ENCODE results near the gene MAST4. TPM values are rescaled to one million over a fixed set of nuclear protein-coding genes. Genes with fewer than 3 reads are reported as not detected.

The MAST4 gene
- total and polyA plus RNA-seq, 2 donors (not counting 1 experiment from before 2014, with no cell fraction given): 2.5 to 57.1 TPM

GRCh38 chr5:66830636-66831035 is 234.4 kb downstream of the MAST4 start:
- intact Hi-C loops (cut with micrococcal nuclease): no loop called here
- no peaks in the 10 kb centered on the region for H3K36me3 ChIP-seq (replicated peaks in 1 of 2; ENCODE audit: control extremely low read depth in 1 of 2, control insufficient read depth in 1 of 2, extremely low read depth in 1 of 2, insufficient read depth in 2 of 2, low read length in 1 of 2)
- no CpG with 5 or more reads among the region's 1 CpG for WGBS (ENCODE audit: insufficient coverage)
- ChIA-PET POLR2A (no interaction called here), CTCF (interaction anchor here (1.2 to 5.7 kb wide), 4 partner anchors 10 to 524 kb away, joined by 5 to 28 read pairs (median 16); no protein-coding TSS in a partner anchor)
- Mint-ChIP-seq H3K9me3 (ENCODE audit: insufficient read depth) (no peaks in the 10 kb centered on the region), H3K27me3 (peaks cover 32% of the 10 kb centered on the region), H3K4me3 (no peak overlapping the region), H3K4me1 (peaks cover 19% of the 10 kb centered on the region), H3K27ac (no peak overlapping the region)
- no peaks in the 10 kb centered on the region for H3K79me2 ChIP-seq (ENCODE audit: control insufficient read depth, insufficient read depth, low read length)
- TF ChIP-seq EZH2 (IDR thresholded peaks at IDR 0.05; ENCODE audit: borderline replicate concordance, insufficient read depth, low read depth, low read length, poor library complexity, severe bottlenecking) (no peak), CTCF (IDR thresholded peaks at IDR 0.05) (no peak)
- no peak overlapping the region for H2AFZ ChIP-seq (ENCODE audit: insufficient read depth, low read depth, low read length, poor library complexity, severe bottlenecking)
- DNase-seq: no peak
- H3K27ac ChIP-seq (ENCODE audit: low read length in 2 of 2): no peak overlapping the region
- no peak for ATAC-seq (ENCODE audit: low read depth)
- H3K4me2 ChIP-seq (replicated peaks; ENCODE audit: low read depth, low read length, poor library complexity, severe bottlenecking): no peak overlapping the region
- H3K4me1 ChIP-seq (ENCODE audit: control insufficient read depth in 2 of 2, insufficient read depth in 2 of 2, low read length in 2 of 2): peaks cover 13 to 20% of the 10 kb centered on the region in 2 donors
- H3K9ac ChIP-seq (ENCODE audit: low read length): no peak overlapping the region
- peaks cover 0 to 10% (median 3%) of the 10 kb centered on the region in 4 experiments for H3K27me3 ChIP-seq (replicated peaks in 1 of 4; ENCODE audit: control extremely low read depth in 1 of 4, control insufficient read depth in 3 of 4, insufficient read depth in 4 of 4, low read length in 3 of 4)
- H3K9me3 ChIP-seq (ENCODE audit: control extremely low read depth in 1 of 3, control insufficient read depth in 2 of 3, insufficient read depth in 1 of 3, low read length in 2 of 3): no peaks in the 10 kb centered on the region
- no peak overlapping the region for H3K4me3 ChIP-seq (ENCODE audit: control extremely low read depth in 1 of 5, extremely low read depth in 1 of 5, insufficient read depth in 1 of 5, low read depth in 2 of 5, low read length in 4 of 5)
- H4K20me1 ChIP-seq (ENCODE audit: control insufficient read depth, insufficient read depth, low read length, poor library complexity, severe bottlenecking): no peaks in the 10 kb centered on the region

GRCh38 chr5:66839636-66840185 is 243.5 kb downstream of the MAST4 start:
- Histone ChIP-seq H3K4me1 (ENCODE audit: control insufficient read depth in 2 of 2, insufficient read depth in 2 of 2, low read length in 2 of 2) (no peaks in the 10 kb centered on the region), H3K4me3 (ENCODE audit: control extremely low read depth in 1 of 5, extremely low read depth in 1 of 5, insufficient read depth in 1 of 5, low read depth in 2 of 5, low read length in 4 of 5) (no peak overlapping the region), H3K27me3 (replicated peaks in 1 of 4; ENCODE audit: control extremely low read depth in 1 of 4, control insufficient read depth in 3 of 4, insufficient read depth in 4 of 4, low read length in 3 of 4) (no peaks in the 10 kb centered on the region), H3K4me2 (replicated peaks; ENCODE audit: low read depth, low read length, poor library complexity, severe bottlenecking) (no peak overlapping the region), H3K9ac (ENCODE audit: low read length) (no peak overlapping the region), H3K36me3 (replicated peaks in 1 of 2; ENCODE audit: control extremely low read depth in 1 of 2, control insufficient read depth in 1 of 2, extremely low read depth in 1 of 2, insufficient read depth in 2 of 2, low read length in 1 of 2) (no peaks in the 10 kb centered on the region), H3K79me2 (ENCODE audit: control insufficient read depth, insufficient read depth, low read length) (no peaks in the 10 kb centered on the region), H3K9me3 (ENCODE audit: control extremely low read depth in 1 of 3, control insufficient read depth in 2 of 3, insufficient read depth in 1 of 3, low read length in 2 of 3) (no peaks in the 10 kb centered on the region), H4K20me1 (ENCODE audit: control insufficient read depth, insufficient read depth, low read length, poor library complexity, severe bottlenecking) (no peaks in the 10 kb centered on the region), H2AFZ (ENCODE audit: insufficient read depth, low read depth, low read length, poor library complexity, severe bottlenecking) (no peak overlapping the region), H3K27ac (ENCODE audit: low read length in 2 of 2) (no peak overlapping the region)
- H3K9me3 Mint-ChIP-seq (ENCODE audit: insufficient read depth): peaks cover 2% of the 10 kb centered on the region
- no peak overlapping the region for H3K4me3 Mint-ChIP-seq
- CTCF ChIA-PET: interaction anchor here (0.6 to 1.0 kb wide), 2 partner anchors 9 to 357 kb away, joined by 4 to 5 read pairs; no protein-coding TSS in a partner anchor
- peaks cover 16% of the 10 kb centered on the region for H3K27me3 Mint-ChIP-seq
- intact Hi-C loops (cut with micrococcal nuclease): no loop called here
- no CpG with 5 or more reads among the region's 3 CpGs for WGBS (ENCODE audit: insufficient coverage)
- no peak for DNase-seq
- peaks cover 8% of the 10 kb centered on the region for H3K4me1 Mint-ChIP-seq
- POLR2A ChIA-PET: no interaction called here
- H3K27ac Mint-ChIP-seq: no peak overlapping the region
- TF ChIP-seq CTCF (IDR thresholded peaks at IDR 0.05) (no peak), EZH2 (IDR thresholded peaks at IDR 0.05; ENCODE audit: borderline replicate concordance, insufficient read depth, low read depth, low read length, poor library complexity, severe bottlenecking) (no peak)
- no peak for ATAC-seq (ENCODE audit: low read depth)

Measured in B cell (primary cell).